ENCODE data around the gene SLC6A2.

The SLC6A2 gene

DNA sequence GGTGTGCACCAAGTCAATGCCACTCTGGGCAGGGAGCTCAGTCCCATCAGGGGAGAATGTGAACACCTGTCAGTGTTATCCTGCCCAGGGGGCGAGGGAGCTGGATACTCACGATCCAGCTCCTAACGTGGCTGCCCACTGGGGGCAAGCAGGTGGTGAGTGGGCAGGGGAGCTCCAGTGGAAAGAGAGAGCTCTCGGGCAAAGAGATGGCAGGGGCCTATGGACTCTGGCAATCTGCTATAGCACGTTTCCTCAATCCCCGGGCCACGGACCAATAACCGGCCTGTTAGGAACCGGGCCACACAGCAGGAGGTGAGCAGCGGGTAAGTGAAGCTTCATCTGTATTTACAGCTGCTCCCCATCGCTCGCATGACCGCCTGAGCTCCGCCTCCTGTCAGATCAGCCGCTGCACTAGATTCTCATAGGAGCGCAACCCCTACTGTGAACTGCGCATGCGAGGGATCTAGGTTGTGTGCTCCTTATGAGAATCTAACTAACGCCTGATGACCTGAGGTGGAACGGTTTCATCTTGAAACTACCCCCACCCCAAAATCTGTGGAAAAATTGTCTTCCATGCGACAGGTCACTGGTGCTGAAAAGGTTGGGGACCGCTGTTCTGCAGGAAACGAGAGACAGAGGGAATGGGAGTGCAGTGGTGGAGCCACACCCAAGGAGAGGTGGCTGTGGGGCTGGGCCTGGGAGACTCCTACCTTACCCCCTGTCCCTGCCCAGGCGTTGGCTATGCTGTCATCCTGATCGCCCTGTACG, 15.6 kb downstream of the SLC6A2 start:
- DNase-seq: no peak

DNA sequence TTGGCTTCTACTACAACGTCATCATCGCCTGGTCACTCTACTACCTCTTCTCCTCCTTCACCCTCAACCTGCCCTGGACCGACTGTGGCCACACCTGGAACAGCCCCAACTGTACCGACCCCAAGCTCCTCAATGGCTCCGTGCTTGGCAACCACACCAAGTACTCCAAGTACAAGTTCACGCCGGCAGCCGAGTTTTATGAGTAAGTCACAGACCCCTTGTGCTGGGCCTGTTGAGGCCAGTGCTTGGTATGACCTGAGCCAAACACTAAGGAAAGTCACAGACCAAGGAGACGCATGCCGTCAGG, 16.1 kb downstream of the SLC6A2 start:
- no peak for DNase-seq

DNA sequence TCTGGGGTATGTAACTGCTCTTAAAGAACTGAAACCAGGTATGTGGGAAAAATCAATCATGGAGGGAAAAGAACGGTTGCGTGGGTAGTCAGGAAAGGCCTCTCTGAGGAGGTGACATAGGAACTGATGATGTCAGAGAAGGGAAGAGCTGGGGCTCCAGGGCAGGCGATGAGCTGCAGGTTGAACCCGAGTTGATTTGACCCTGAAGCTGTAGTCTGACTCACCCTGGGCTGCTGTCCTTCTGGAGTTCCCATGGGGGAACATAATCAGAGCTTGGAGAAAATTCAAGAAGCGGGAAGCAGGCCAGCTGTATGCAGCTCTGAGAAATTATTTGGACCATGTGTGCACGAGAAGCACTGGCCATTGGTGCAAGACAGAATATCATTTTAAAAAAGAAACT, 16.7 kb downstream of the SLC6A2 start:
- no peak for DNase-seq

DNA sequence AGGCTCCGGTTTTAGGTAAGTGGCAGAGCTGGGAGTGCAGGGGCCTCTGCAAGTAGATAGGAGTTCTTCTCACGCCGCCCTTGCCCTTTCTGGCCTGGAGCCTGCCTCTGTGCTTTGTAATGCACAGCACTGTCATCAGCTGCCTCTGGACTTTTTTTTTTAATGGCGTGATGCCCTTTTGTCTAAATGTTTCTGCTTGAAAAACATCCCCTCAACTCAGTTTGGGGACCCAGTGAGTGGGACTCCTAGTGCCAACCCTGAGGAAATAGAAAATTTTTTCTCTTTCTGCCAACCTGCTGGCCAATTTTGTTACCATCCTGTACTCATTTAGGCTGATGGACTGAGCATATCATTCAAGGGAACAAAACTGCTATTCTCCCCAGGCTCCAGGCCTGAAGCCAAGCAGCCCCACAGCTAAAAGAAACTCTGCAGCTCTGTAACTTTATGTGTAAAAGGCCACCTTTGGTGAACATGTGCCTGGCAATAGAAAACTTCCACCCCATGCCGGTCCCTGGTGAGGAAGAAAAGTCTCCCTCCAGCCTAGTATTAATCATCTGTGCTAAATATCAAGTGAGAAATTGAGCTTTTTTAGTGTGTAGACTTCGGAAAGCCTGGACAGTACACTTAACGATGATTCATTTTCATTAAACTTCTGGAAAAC, 22.5 kb downstream of the SLC6A2 start:
- peak in 43 of 51 donors; percentile 13 to 94 (median 66) for DNase-seq

DNA sequence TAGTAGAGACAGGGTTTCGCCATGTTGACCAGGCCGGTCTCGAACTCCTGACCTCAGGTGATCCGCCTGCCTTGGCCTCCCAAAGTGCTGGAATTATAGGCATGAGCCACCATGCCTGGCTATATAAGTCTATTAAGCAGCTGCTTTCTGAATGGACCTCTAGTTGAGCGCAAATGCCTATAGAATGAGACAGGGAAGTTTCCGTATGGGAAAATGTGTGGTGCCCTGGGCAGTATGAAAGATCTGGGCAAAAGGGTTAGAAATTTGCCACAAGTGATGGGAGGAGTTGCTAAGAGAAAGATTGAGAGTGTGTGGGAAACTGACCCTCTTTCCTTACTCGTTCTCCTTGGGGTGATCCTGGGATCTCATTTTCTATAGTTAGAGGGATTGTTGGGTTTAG, 26.3 kb downstream of the SLC6A2 start:
- no peak for DNase-seq

DNA sequence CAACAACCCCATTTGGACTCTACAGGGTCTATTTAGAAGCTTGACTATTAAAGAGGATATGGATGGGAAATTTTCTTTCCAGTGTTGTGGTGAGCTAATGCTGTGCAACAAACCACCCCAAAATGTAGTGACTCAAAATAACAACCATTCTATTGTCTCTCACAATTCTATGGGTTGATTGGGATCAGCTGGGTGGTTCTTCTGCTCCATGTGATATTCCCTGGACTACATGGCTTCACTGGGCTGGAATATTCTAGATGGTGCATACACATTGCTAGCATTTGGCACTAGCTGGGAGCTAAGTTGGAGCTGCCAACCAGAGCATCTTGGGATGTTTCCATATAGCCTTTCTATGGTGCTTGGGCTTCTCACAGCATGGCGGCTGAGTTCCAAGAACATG, 30.2 kb downstream of the SLC6A2 start:
- DNase-seq: no peak

DNA sequence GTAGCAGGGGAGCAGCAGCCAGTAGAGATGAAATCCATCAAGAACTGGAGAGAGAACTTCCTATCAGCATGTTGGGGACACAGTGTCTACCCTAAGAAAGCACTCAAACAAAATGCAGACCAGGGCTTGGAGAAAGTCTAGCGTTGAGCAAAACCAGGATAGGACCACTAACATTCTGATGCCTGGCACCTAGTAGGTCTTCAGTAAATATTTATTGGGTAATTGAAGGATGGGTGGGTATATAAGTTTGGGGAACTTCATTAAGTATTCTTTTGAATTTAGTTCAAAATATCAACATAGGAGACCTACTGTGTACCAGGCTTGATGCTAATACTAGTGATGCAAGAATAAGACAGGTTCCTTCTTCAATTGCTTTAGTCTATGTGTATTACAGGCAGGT, 30.9 kb downstream of the SLC6A2 start:
- DNase-seq: no peak

DNA sequence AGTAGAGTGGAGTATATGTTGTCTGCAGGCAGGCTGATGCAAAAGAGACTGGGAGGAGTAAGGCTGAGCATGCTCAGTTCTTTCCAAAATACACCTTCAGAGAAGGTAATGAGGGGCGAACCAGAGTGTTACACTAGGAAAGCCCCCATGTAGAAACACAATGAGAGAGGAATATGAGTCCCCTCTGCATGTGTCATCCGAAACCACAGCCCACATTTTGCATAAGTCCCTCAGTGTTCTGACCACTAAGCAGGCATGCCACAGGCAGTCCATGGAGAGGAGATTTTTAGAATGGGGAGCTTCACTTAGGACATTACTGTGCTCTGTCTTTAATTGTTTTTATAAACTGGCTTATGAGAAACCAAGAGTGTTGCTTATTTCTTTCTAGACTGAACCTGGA, 32.0 kb downstream of the SLC6A2 start:
- DNase-seq: no peak

DNA sequence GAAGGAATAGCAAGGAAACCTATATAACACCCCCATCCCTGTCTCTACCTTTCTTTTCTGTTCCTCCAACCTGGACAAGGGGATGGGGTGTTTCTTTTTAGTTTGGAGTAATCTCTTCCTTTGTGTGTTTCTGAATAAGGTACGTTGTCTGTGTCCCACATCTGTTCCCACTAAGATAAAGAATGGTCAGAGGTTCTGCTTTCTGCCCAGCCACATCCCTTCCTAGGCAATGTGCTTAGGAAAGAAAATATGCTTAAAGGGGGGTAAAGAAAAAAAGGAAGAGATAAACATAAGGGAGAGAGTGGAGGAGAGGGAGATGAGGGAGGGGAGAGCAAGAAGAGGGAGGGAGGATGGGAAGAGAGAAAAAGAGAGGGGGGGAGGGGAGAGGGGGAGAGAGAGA, 35.1 kb downstream of the SLC6A2 start:
- no peak for DNase-seq

DNA sequence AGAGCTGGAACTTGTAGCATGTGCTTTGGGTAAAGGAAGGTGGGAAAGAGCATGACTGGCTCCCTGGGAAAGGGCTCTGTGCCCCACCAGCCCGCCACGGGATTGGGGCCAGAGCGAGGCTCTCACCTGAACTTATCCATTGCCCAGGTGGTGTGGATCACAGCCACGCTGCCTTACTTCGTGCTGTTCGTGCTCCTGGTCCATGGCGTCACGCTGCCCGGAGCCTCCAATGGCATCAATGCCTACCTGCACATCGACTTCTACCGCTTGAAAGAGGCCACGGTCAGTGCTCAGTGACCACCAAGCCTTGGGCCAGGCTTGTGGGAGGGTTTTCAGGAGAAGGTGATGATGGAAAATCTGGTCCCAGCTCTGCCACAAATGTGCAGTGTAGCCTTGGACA, 36.0 kb downstream of the SLC6A2 start:
- DNase-seq: no peak

DNA sequence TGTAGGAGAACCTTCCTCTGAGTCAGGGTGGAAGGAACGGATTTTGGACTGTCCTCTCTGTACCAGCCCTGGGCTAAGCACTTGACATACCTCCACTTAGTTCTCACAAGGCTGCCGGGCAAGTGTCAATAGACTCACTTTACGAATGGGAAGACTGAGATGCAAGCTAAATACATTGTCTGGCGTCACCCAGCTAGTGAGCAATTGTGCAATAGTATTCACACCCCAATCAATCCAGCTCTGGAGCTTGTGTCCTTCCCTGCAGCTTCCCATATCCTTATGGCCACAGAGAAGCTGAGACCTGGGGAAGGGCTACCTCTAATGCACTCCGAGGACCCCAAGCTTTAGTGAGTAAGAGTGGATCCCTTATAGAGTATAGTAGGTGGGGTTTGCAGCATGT, 39.8 kb downstream of the SLC6A2 start:
- no peak for DNase-seq

DNA sequence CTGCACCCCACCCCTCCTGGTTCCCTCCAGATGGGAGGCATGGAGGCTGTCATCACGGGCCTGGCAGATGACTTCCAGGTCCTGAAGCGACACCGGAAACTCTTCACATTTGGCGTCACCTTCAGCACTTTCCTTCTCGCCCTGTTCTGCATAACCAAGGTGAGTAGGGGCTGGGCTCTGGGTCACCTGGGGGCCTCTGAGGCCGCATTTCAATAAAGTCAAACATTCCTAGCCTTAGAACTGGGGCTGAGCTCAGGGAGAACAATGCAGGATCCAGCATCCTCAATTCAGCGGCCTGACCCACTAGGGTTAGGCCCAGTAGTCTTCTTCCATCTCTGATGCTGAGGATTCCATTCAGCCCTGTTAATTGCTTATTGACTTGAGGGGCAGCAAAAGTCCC, 42.1 kb downstream of the SLC6A2 start:
- DNase-seq: no peak

DNA sequence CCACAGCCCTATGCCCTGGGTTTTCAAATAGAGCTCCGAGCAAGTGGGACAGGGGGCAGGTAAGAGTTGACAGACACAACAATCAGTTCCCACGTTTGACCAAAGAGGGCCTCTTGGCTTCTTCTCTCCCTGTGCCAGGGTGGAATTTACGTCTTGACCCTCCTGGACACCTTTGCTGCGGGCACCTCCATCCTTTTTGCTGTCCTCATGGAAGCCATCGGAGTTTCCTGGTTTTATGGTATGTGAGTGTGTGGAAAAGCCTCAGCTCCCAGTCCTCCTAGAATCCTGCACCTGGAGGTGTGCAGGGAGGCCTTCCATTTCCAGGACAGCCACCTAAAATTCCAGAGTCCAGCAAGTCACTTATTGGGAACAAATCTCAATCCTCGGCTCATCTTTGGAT, 42.5 kb downstream of the SLC6A2 start:
- DNase-seq: no peak

DNA sequence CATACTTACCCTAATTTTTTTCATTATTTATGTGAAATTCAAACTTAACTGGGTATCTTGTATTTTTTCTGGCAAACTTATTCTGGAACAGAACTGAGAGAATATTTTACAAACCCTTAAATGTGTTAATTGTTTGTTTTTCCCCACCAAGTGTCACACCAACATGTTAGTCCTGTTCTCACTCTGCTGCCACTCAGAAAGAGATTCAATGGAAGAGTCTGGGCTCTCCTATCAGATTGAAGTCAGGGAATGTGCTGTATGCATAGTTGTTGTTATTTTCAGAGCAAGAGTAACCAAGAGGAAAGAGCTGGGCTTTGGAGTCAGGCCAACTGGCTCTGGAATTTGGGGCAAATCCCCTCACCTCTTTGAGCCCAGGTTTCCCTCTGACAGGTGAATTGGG, 43.2 kb downstream of the SLC6A2 start:
- DNase-seq: no peak

DNA sequence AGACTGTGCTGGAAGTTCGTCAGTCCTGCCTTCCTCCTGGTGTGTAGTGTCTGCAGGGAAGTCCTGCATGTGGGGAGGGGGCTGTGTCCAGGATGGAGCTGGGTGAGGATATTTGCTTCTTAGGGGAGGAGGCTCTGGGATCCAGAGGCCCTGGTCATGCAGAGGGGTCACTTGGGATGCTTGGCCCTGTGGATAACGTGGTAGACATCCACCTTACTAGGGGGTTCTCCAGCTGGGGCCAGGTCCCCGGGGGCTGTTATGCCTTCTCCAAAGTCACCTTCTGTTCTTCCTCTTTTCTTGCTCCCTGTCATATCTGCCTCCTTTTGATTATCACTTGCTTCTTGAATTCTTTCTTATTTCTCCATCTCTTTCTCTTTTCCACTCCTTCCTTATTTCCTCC, 43.8 kb downstream of the SLC6A2 start:
- DNase-seq: no peak

DNA sequence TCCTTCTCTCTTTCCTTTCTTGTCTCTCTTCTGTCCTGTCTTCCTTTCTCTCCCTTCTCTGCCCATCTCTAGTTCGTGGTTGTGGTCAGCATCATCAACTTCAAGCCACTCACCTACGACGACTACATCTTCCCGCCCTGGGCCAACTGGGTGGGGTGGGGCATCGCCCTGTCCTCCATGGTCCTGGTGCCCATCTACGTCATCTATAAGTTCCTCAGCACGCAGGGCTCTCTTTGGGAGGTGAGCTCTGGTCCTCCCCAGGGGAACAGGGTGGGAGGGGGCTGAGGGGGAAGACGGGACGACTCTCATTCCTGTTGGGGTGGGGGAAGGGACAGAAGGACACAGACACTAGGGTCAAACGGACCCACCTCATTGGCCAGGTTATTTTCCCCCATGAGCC, 44.3 kb downstream of the SLC6A2 start:
- DNase-seq: no peak

DNA sequence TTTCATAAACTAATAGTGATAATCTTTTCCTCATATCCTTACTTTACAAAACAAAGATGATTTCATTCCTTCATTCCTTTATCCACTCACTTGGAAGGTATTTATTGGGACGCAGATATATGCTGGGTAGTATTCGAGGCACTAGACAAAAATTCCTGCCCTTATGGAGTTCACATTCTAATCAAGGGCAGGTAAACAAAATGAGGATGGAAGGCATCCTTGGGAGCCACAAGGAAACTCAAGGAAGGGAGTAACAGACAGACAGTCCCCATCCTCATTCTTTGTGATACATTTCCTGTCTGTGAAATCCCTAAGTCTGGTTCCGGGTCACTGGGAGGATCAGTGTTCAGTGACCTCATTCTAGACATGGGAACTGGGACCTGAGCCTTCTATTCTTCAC, 45.2 kb downstream of the SLC6A2 start:
- no peak for DNase-seq

DNA sequence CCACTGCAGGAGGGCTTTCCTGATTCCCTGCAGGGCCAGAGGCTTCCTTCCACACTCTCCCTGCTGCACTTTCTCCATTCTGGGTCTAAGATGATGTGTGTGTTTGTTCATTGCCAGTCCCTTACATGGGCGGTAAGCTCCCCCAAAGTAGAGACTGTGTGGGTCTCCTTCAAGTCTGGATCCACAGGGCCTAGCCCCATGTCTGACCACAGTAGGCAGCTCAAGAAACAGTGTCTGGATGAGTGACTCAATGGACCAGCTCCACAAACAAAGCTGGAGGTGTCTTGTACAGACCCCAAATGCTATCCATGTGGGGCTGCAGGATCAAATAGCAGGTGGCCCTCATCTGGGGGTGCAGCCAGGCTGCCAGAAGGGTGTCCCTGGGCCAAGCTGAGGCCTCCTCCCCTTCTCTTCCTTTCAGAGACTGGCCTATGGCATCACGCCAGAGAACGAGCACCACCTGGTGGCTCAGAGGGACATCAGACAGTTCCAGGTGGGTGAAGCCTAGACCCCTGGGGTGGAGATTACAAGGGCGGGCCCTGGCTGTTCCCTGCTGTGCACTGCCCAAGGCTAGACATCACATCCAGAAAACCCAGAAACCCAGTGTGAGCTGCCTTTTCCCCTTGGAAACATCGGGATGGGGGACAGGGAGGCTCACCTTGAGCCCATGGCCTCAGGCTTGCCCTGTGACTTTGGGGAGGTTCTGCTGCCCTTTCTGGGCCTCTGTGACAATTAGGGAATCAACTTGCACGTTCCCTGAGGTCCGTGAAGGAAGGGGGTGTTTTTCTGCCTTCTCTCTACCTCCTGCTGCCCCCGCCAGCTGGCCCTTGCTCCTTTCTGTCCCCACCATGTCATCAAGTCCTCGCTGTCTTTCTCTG, 45.9 kb downstream of the SLC6A2 start:
- DNase-seq: peak in 15 of 51 donors; percentile 6 to 55 (median 15)

DNA sequence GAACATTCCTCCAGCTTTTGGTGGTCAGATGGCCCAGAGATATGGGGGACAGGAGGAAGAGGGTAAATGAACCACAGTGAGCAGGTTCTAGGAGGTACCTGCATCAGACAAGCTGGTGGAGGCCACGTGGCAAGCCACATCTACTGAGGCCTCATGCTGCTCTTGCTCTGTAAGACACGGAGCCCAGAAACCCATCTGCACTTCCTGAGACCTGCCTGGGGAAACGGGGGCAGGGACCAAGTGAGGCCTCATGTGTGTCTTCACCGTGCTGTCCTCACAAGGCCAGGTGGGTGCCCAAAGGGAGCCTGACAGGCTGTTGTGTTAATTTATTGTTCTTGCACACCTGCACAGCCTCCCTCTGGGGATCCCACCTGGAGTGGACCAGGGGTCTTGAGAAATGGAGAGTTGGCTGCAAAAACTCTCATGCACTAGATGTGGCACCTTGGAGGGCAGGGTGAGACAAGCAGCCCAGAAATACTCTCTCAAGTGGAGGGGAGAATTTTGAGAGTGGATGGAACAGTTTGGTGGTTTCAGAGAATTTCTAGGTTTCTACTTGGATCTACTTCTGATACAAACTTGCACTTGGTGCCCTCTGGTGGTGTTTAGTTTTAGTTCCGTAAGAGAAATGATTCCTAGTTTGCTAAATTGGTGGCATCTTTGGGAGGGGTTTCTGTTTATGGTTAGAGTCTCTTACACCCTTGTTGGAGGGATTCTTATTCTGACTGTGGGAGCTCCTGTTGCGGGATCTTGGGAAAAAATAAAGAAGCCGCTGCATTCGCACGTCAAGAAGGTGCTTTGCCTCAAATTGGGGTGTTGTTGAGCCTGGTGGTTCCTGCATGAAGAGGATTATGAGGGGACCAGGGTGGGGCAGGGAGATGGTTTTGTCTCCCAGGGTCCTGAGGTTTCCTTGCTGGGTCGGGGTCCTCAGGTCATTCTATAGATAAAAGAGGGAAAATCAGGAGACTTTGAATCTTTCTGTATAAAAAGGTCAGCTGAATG, 47.5 kb downstream of the SLC6A2 start:
- DNase-seq: peak in 11 of 51 donors; percentile 8 to 46 (median 25)

DNA sequence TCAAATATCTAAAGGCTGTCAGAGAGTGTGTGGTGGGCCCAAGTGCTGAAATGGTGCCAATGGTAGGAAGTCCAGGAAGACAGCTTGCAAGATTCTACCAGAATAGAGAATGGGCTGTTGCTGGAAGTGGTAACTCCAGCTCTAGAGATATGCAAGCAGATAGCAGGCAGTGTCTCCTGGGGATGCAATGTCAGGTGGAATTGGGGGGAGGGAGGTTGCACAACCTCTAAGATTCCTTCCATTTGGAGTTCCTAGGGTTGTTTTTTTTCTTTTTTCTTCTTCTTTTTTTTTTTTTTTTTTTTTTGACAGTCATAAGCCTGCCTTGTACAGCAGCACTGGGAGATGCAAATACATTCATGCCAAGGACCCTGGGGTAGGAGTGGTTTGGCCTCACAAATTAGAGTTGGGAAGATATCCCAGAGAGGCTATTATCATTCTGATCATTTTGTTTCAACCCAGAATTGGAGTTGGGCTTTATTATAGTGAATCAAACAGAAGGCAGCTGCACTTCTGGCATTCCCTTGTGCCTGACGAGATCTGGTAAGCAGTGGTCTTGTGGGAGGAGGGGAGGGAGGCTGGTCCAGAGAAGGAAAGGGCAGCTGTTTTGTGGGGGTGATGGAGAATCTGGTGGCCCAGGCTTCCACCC, 51.1 kb downstream of the SLC6A2 start:
- no peak for DNase-seq

DNA sequence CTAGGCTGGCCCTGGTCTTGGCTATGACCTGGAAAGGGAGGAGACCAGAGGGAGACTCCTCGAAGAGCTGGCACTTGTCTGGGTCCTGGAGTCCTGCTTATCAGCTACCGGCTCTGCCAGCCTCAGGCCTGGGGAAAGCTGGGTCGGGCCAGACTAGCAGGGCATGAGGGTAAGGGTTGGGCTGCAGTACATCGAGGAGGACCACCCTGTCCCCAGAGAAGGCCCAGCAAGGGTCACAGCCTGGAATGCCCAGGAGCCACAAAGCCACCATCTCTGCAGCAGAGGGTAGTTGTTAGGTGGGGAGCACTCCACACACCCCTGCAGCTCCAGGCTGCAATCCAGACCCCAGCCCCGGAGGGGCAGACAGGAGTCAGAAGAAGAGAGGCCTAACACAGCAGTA, 54.0 kb downstream of the SLC6A2 start:
- no peak for DNase-seq
